HG03196 (cell line): ENCODE results near the gene AP2A1.
"Not testable (repeated sequence)": the region's sequence is repeated elsewhere in the genome, so short reads cannot be mapped to it uniquely, and the experiment has no call there.

ENCODE experiments used
- ATAC-seq: cut with Tn5 transposase; IDR thresholded peaks from one replicate; pipeline ENCODE4 v1.9.1; 2021; ENCODE audit not compliant: unreplicated experiment

The AP2A1 gene

GRCh38 chr19:49766930-49767299 is at the start of gene AP2A1:
Gene AP2A1, plus strand, starts transcription at chr19:49767001. Its CDS starts 133 bp downstream, at chr19:49767134.
- no peak for ATAC-seq

GRCh38 chr19:49718511-49718910 is 48.3 kb upstream of the AP2A1 start:
- no peak for ATAC-seq

- no peak for ATAC-seq
Observed at GRCh38 chr19:49718991-49719390, 47.8 kb upstream of the AP2A1 start.

- not testable (repeated sequence) for ATAC-seq
Observed at GRCh38 chr19:49719420-49719819, 47.4 kb upstream of the AP2A1 start.

- ATAC-seq, result no peak
Observed at GRCh38 chr19:49727217-49728030, 39.4 kb upstream of the AP2A1 start.

GRCh38 chr19:49730166-49730565 is 36.6 kb upstream of the AP2A1 start:
- no peak for ATAC-seq

- ATAC-seq, result no peak
Observed at GRCh38 chr19:49738268-49738667, 28.5 kb upstream of the AP2A1 start.

GRCh38 chr19:49739098-49739497 is 27.7 kb upstream of the AP2A1 start:
- ATAC-seq, result no peak

GRCh38 chr19:49739933-49740332 is 26.9 kb upstream of the AP2A1 start:
- ATAC-seq, result no peak

GRCh38 chr19:49741210-49741844 is 25.5 kb upstream of the AP2A1 start:
- no peak for ATAC-seq

- ATAC-seq, result no peak
Observed at GRCh38 chr19:49744946-49745381, 21.8 kb upstream of the AP2A1 start.

- no peak for ATAC-seq
Observed at GRCh38 chr19:49746206-49746958, 20.4 kb upstream of the AP2A1 start.

- no peak for ATAC-seq
Observed at GRCh38 chr19:49749055-49749716, 17.6 kb upstream of the AP2A1 start.

- ATAC-seq, result no peak
Observed at GRCh38 chr19:49749771-49750170, 17.0 kb upstream of the AP2A1 start.

GRCh38 chr19:49752701-49753100 is 14.1 kb upstream of the AP2A1 start:
- ATAC-seq, result no peak

GRCh38 chr19:49755956-49756355 is 10.8 kb upstream of the AP2A1 start:
- ATAC-seq, result no peak

- ATAC-seq, result no peak
Observed at GRCh38 chr19:49758292-49758691, 8.5 kb upstream of the AP2A1 start.

- no peak for ATAC-seq
Observed at GRCh38 chr19:49761249-49761624, 5.6 kb upstream of the AP2A1 start.

- no peak for ATAC-seq
Observed at GRCh38 chr19:49761625-49762311, 5.0 kb upstream of the AP2A1 start.

- ATAC-seq, result no peak
Observed at GRCh38 chr19:49763230-49763629, 3.6 kb upstream of the AP2A1 start, which contains the start of gene TSKS. Gene TSKS, minus strand, starts transcription at chr19:49763306. Its CDS starts 59 bp downstream, at chr19:49763247.

GRCh38 chr19:49764341-49764740 is 2.5 kb upstream of the AP2A1 start:
- ATAC-seq, result no peak
